ENCODE measurements around the gene FEM1A. TPM values are rescaled to one million over a fixed set of nuclear protein-coding genes. Genes with fewer than 3 reads are reported as not detected.

The FEM1A gene
- total and polyA plus RNA-seq, 9 of the 15 experiments (the other 6 are each of a cell fraction or from before 2014, with no cell fraction given): 0.08 to 19.0 (median 6.8) TPM

DNA sequence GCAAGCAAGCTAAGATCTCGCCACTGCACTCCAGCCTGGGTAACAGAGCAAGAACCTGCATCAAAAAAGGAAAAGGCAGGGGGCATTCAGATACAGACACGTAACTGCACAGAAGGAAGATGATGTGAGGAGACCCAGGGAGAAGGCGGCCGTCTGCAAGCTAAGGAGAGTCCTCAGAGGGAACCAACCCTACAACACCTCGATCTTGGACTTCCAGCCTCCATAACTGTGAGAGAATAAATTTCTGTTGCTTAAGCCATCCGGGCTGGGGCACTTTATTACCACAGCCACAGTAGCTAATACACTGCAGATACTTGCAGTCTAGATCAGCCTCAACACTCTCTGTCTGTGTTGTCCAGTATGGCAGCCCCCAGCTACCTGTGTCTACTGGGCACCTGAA lies 32.0 kb downstream of the FEM1A start (continued):
- TF ChIP-seq ZNF133 (CRISPR knock-in tag; IDR thresholded peaks at IDR 0.05): no peak

DNA sequence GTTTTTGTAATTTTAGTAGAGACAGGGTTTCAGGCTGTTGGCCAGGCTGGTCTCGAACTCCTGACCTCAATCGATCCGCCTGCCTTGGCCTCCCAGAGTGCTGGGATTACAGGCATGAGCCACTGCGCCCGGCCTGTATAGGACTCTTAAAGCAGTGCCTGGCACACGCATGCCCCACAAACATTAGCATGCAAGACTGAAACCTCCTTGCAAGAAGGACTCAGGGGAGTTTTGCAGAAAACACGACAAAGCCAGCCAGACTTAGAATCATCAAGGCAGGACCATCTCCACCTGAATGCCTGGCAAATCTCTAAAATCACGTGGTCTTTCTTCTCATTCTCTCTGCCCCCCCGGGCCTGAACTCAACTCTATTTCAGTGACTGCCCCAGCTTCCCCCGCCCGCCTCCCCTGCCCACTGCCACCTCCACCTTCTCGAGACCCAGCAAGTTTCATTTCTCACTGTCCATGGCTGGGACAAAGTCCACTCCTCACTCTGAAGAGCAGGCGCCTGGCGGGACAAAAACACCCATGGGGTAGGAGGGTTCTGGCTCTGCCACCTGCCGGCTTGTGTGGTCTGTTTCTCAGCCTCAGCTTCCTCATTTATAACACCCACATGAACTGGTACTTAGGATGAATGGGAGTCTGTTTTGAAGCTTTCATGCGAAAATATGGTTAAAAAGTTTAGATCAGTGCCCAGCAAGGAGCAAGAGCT lies 37.6 kb downstream of the FEM1A start:
- Histone ChIP-seq H3K36me3 (ENCODE audit: control insufficient read depth, insufficient read depth, low read length) (peaks cover 3% of the 10 kb centered on the region; the same call in 1 of the 3 replicates), H3K79me2 (ENCODE audit: control insufficient read depth, insufficient read depth, low read length) (peaks cover 31% of the 10 kb centered on the region), H3K27ac (ENCODE audit: extremely low read depth, low read depth, low read length) (no peak overlapping the region), H3K4me1 (replicated peaks in 1 of 2; ENCODE audit: control insufficient read depth in 2 of 2, insufficient read depth in 2 of 2, low read length in 2 of 2) (peaks cover 7 to 15% of the 10 kb centered on the region in 2 experiments; a peak in 4 of 5 replicates), H3K9ac (ENCODE audit: insufficient read depth in 1 of 2, low read depth in 2 of 2, low read length in 2 of 2) (peak overlapping the region in 1 of 2 experiments; percentile 71; a peak in 2 of 4 replicates), H4K20me1 (replicated peaks; ENCODE audit: control insufficient read depth, insufficient read depth, low read length) (no peaks in the 10 kb centered on the region), H3K27me3 (ENCODE audit: control insufficient read depth in 2 of 2, insufficient read depth in 2 of 2, low read length in 2 of 2) (no peaks in the 10 kb centered on the region), H2AFZ (ENCODE audit: low read depth, low read length) (no peak overlapping the region), H3K4me2 (ENCODE audit: insufficient read depth, low read length) (no peak overlapping the region), H3K9me1 (ENCODE audit: control insufficient read depth, insufficient read depth, low read length) (no peaks in the 10 kb centered on the region), H3K4me3 (no peak overlapping the region), H3K9me3 (replicated peaks; ENCODE audit: control insufficient read depth, insufficient read depth, low read depth, low read length) (no peaks in the 10 kb centered on the region; the same call in 1 of the 2 replicates)
- ChIA-PET CTCF (ENCODE audit: low intra/inter-chr PET ratio) (no interaction called here), POLR2A (interaction anchor here (0.6 to 2.8 kb wide), 3 partner anchors 9 to 189 kb away, joined by 3 to 7 read pairs (median 3); no protein-coding TSS in a partner anchor)
- ATAC-seq: no peak
- intact Hi-C loops (cut with micrococcal nuclease) (no loop called here), in situ Hi-C loops (cut with MboI) (no loop called here)
- BruUV-seq (replicated peaks): no TSS peak
- FAIRE-seq: no peak
- 79% methylated on average over 11 of the region's 16 CpGs for WGBS (ENCODE audit: insufficient coverage, low coverage, missing lambda C conversion rate)
- peak in 2 of 4 experiments; percentile 6 for DNase-seq (ENCODE audit: extremely low read depth in 1 of 4, low spot score in 3 of 4)
- TF ChIP-seq NFIX (CRISPR knock-in tag; IDR thresholded peaks at IDR 0.05; ENCODE audit: low read depth) (no peak), NEUROD1 (IDR thresholded peaks at IDR 0.05; ENCODE audit: borderline replicate concordance, low read depth, low read length, partially characterized antibody) (no peak), GATA2 (CRISPR knock-in tag; IDR thresholded peaks at IDR 0.05) (no peak), GTF2A2 (tag; IDR thresholded peaks at IDR 0.05) (no peak)
- TF ChIP-seq, protein P1, sequence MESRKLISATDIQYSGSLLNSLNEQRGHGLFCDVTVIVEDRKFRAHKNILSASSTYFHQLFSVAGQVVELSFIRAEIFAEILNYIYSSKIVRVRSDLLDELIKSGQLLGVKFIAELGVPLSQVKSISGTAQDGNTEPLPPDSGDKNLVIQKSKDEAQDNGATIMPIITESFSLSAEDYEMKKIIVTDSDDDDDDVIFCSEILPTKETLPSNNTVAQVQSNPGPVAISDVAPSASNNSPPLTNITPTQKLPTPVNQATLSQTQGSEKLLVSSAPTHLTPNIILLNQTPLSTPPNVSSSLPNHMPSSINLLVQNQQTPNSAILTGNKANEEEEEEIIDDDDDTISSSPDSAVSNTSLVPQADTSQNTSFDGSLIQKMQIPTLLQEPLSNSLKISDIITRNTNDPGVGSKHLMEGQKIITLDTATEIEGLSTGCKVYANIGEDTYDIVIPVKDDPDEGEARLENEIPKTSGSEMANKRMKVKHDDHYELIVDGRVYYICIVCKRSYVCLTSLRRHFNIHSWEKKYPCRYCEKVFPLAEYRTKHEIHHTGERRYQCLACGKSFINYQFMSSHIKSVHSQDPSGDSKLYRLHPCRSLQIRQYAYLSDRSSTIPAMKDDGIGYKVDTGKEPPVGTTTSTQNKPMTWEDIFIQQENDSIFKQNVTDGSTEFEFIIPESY (CRISPR knock-in tag; IDR thresholded peaks at IDR 0.05): peak; percentile 51; the same call in 1 of the 2 replicates
- TF ChIP-seq, protein P2, sequence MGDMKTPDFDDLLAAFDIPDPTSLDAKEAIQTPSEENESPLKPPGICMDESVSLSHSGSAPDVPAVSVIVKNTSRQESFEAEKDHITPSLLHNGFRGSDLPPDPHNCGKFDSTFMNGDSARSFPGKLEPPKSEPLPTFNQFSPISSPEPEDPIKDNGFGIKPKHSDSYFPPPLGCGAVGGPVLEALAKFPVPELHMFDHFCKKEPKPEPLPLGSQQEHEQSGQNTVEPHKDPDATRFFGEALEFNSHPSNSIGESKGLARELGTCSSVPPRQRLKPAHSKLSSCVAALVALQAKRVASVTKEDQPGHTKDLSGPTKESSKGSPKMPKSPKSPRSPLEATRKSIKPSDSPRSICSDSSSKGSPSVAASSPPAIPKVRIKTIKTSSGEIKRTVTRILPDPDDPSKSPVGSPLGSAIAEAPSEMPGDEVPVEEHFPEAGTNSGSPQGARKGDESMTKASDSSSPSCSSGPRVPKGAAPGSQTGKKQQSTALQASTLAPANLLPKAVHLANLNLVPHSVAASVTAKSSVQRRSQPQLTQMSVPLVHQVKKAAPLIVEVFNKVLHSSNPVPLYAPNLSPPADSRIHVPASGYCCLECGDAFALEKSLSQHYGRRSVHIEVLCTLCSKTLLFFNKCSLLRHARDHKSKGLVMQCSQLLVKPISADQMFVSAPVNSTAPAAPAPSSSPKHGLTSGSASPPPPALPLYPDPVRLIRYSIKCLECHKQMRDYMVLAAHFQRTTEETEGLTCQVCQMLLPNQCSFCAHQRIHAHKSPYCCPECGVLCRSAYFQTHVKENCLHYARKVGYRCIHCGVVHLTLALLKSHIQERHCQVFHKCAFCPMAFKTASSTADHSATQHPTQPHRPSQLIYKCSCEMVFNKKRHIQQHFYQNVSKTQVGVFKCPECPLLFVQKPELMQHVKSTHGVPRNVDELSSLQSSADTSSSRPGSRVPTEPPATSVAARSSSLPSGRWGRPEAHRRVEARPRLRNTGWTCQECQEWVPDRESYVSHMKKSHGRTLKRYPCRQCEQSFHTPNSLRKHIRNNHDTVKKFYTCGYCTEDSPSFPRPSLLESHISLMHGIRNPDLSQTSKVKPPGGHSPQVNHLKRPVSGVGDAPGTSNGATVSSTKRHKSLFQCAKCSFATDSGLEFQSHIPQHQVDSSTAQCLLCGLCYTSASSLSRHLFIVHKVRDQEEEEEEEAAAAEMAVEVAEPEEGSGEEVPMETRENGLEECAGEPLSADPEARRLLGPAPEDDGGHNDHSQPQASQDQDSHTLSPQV (IDR thresholded peaks at IDR 0.05): no peak
